Neural cell (in vitro differentiated cells): ENCODE data around the gene RCC2. TPM values are rescaled to one million over a fixed set of nuclear protein-coding genes. Genes with fewer than 3 reads are reported as not detected.

Experiments
- H2AFZ ChIP-seq: fragments of 200-600, 300-800 bp; sonication (generic), shearing (Covaris generic); 2 replicates; pipeline ENCODE4 v1.6.0; 2014; ENCODE audit warnings: low read depth, mild to moderate bottlenecking, antibody characterized with exemption, low read length, moderate library complexity
- H3F3A ChIP-seq: fragments of 200-600 bp; shearing (Covaris generic); 2 replicates; pipeline ENCODE4 v1.6.1; 2016; ENCODE audit warnings: mild to moderate bottlenecking, moderate library complexity, mixed read lengths, antibody characterized with exemption, low read length; ENCODE audit not compliant: insufficient read depth, poor library complexity, severe bottlenecking
- H3K27ac ChIP-seq: fragments of 200-600, 300-800 bp; sonication (generic), shearing (Covaris generic); 2 replicates; pipeline ENCODE4 v1.5.1; 2014; ENCODE audit warnings: mild to moderate bottlenecking, low read length, moderate library complexity
- H3K27me3 ChIP-seq: fragments of 300-800, 200-600 bp; sonication (generic), shearing (Covaris generic); 2 replicates; pipeline ENCODE4 v1.6.0; 2014; ENCODE audit warnings: mild to moderate bottlenecking, low read depth, low read length, moderate library complexity; ENCODE audit not compliant: insufficient read depth
- H3K36me3 ChIP-seq: fragments of 300-800, 200-600 bp; sonication (generic), shearing (Covaris generic); 2 replicates; pipeline ENCODE4 v1.5.1; 2014; ENCODE audit warnings: mild to moderate bottlenecking, antibody characterized with exemption, low read length, moderate library complexity; ENCODE audit not compliant: insufficient read depth
- H3K4me2 ChIP-seq: fragments of 300-800, 200-600 bp; sonication (generic), shearing (Covaris generic); 2 replicates; pipeline ENCODE4 v1.6.0; 2014; ENCODE audit warnings: mild to moderate bottlenecking, low read length
- H3K4me3 ChIP-seq: fragments of 300-800, 200-600 bp; sonication (generic), shearing (Covaris generic); 2 replicates; pipeline ENCODE4 v1.5.1; 2014; ENCODE audit warnings: mild to moderate bottlenecking, low read length, moderate library complexity
- H3K79me2 ChIP-seq: fragments of 200-600 bp; shearing (Covaris generic); replicated peaks from 2 replicates; pipeline ENCODE4 v1.6.0; 2014; ENCODE audit warnings: mild to moderate bottlenecking, low read length, moderate library complexity; ENCODE audit not compliant: insufficient read depth
- H3K9ac ChIP-seq: fragments of 300-800, 200-600 bp; sonication (generic), shearing (Covaris generic); 2 replicates; pipeline ENCODE4 v1.6.1; 2016; ENCODE audit warnings: mild to moderate bottlenecking, low read length, mixed read lengths
- H3K9me2 ChIP-seq: fragments of 200-600 bp; shearing (Covaris generic); 2 replicates; pipeline ENCODE4 v1.6.1; 2016; ENCODE audit warnings: mild to moderate bottlenecking, low read length, mixed read lengths; ENCODE audit not compliant: insufficient read depth
- H3K9me3 ChIP-seq: fragments of 200-600, 300-800 bp; sonication (generic), shearing (Covaris generic); 2 replicates; pipeline ENCODE4 v1.6.1; 2016; ENCODE audit warnings: mild to moderate bottlenecking, mixed run types, low read length, moderate library complexity, mixed read lengths
- H4K20me1 ChIP-seq: fragments of 200-600 bp; shearing (Covaris generic); 2 replicates; pipeline ENCODE4 v1.6.1; 2016; ENCODE audit warnings: mild to moderate bottlenecking, mixed run types; ENCODE audit not compliant: insufficient read depth
- CTCF ChIP-seq: fragments of 450-650 bp; IDR thresholded peaks from 2 replicates; pipeline ENCODE4 v1.5.1; 2014; ENCODE audit warnings: antibody characterized with exemption, mild to moderate bottlenecking, moderate library complexity; ENCODE audit not compliant: poor library complexity, severe bottlenecking
- EP300 ChIP-seq: fragments of 450-650 bp; conservative IDR thresholded peaks from 2 replicates; pipeline ENCODE4 v1.6.1; 2014; ENCODE audit warnings: antibody characterized with exemption, mild to moderate bottlenecking, moderate library complexity; ENCODE audit not compliant: poor library complexity, severe bottlenecking
- EZH2 ChIP-seq: fragments of 200-600, 300-800 bp; shearing (Covaris generic), sonication (generic); IDR thresholded peaks from 2 replicates; pipeline ENCODE4 v1.6.1; 2014; ENCODE audit warnings: antibody characterized with exemption, low read length, borderline replicate concordance, mild to moderate bottlenecking; ENCODE audit not compliant: insufficient read depth, poor library complexity, severe bottlenecking
- MXI1 ChIP-seq: fragments of 450-650 bp; conservative IDR thresholded peaks from 2 replicates; pipeline ENCODE4 v1.6.1; 2014; ENCODE audit warnings: antibody characterized with exemption, mild to moderate bottlenecking; ENCODE audit not compliant: poor library complexity, severe bottlenecking
- POLR2AphosphoS5 ChIP-seq: IDR thresholded peaks from 2 replicates; pipeline ENCODE4 v1.6.1; 2012
- RAD21 ChIP-seq: fragments of 450-650 bp; conservative IDR thresholded peaks from 2 replicates; pipeline ENCODE4 v1.6.1; 2014; ENCODE audit warnings: antibody characterized with exemption, mild to moderate bottlenecking, moderate library complexity
- REST ChIP-seq: IDR thresholded peaks from 2 replicates; pipeline ENCODE4 v1.6.1; 2012; ENCODE audit warnings: borderline replicate concordance
- SMC3 ChIP-seq: fragments of 450-650 bp; conservative IDR thresholded peaks from 2 replicates; pipeline ENCODE4 v1.6.1; 2014; ENCODE audit warnings: antibody characterized with exemption, mild to moderate bottlenecking, moderate library complexity; ENCODE audit not compliant: poor library complexity
- TAF1 ChIP-seq: IDR thresholded peaks from 2 replicates; pipeline ENCODE4 v1.6.1; 2012; ENCODE audit warnings: low read depth
- polyA plus RNA-seq: library from polyadenylated mRNA; depleted of rRNA; stranded (reverse); fragments of >200 nt; gene quantifications from 2 replicates; pipeline ENCODE4 v1.2.3, GENCODE V29; 2014

Gene RCC2
- polyA plus RNA-seq, 1 donor from 2014 or later = 34.4 TPM

- Histone ChIP-seq H3K27me3 (no peaks in the 10 kb centered on the region), H2AFZ (no peak overlapping the region), H3K9me3 (no peaks in the 10 kb centered on the region), H3K4me3 (no peak overlapping the region), H3K27ac (no peak overlapping the region), H3F3A (no peaks in the 10 kb centered on the region), H3K4me2 (no peak overlapping the region), H4K20me1 (no peaks in the 10 kb centered on the region), H3K9ac (no peak overlapping the region), H3K79me2 (peaks cover 13% of the 10 kb centered on the region), H3K9me2 (no peaks in the 10 kb centered on the region), H3K36me3 (no peaks in the 10 kb centered on the region)
- TF ChIP-seq SMC3 (no peak), MXI1 (no peak), RAD21 (no peak), POLR2AphosphoS5 (no peak), TAF1 (no peak), EZH2 (no peak), CTCF (no peak), REST (no peak), EP300 (no peak)
Observed at GRCh38 chr1:17427696-17428660, 11.5 kb downstream of the RCC2 start.

GRCh38 chr1:17425806-17426600 lies 13.5 kb downstream of the RCC2 start:
- Histone ChIP-seq H3K27me3 (no peaks in the 10 kb centered on the region), H3K36me3 (no peaks in the 10 kb centered on the region), H3F3A (no peaks in the 10 kb centered on the region), H2AFZ (no peak overlapping the region), H3K9me3 (no peaks in the 10 kb centered on the region), H3K4me3 (no peak overlapping the region), H3K9ac (no peak overlapping the region), H3K79me2 (no peaks in the 10 kb centered on the region), H3K9me2 (no peaks in the 10 kb centered on the region), H3K4me2 (no peak overlapping the region), H3K27ac (no peak overlapping the region), H4K20me1 (no peaks in the 10 kb centered on the region)
- TF ChIP-seq EZH2 = no peak
- no peak for TF ChIP-seq EP300
- no peak for TF ChIP-seq POLR2AphosphoS5
- no peak for TF ChIP-seq CTCF
- no peak for TF ChIP-seq RAD21
- no peak for TF ChIP-seq TAF1
- no peak for TF ChIP-seq MXI1
- TF ChIP-seq SMC3 = no peak
- no peak for TF ChIP-seq REST
